Measurements from ENCODE around the gene CTNNB1.

The CTNNB1 gene

GRCh38 chr3:41198950-41199865, at the start of gene CTNNB1:
TSS of gene CTNNB1 (plus strand) at chr3:41199505. CDS start at chr3:41224069, 24,564 bp downstream.
- DNase-seq: peak; percentile 60

GRCh38 chr3:41155834-41156233, 43.5 kb upstream of the CTNNB1 start:
- no peak for DNase-seq

- DNase-seq: no peak
These were observed 40.4 kb upstream of the CTNNB1 start for GRCh38 chr3:41158947-41159346.

GRCh38 chr3:41159588-41160189, 39.6 kb upstream of the CTNNB1 start:
- no peak for DNase-seq

- no peak for DNase-seq
These were observed 36.8 kb upstream of the CTNNB1 start for GRCh38 chr3:41162541-41162940.

- DNase-seq: no peak
These were observed 36.3 kb upstream of the CTNNB1 start for GRCh38 chr3:41163006-41163405.

- no peak for DNase-seq
These were observed 35.9 kb upstream of the CTNNB1 start for GRCh38 chr3:41163421-41163820.

- no peak for DNase-seq
These were observed 34.5 kb upstream of the CTNNB1 start for GRCh38 chr3:41164777-41165176.

- DNase-seq: no peak
These were observed 31.4 kb upstream of the CTNNB1 start for GRCh38 chr3:41167722-41168497.

GRCh38 chr3:41169023-41169422, 30.3 kb upstream of the CTNNB1 start:
- no peak for DNase-seq

- DNase-seq: no peak
These were observed 25.1 kb upstream of the CTNNB1 start for GRCh38 chr3:41173926-41174885.

GRCh38 chr3:41175365-41175764, 23.9 kb upstream of the CTNNB1 start:
- no peak for DNase-seq

- no peak for DNase-seq
These were observed 22.7 kb upstream of the CTNNB1 start for GRCh38 chr3:41176596-41176995.

- no peak for DNase-seq
These were observed 20.7 kb upstream of the CTNNB1 start for GRCh38 chr3:41178576-41178975.

- no peak for DNase-seq
These were observed 18.9 kb upstream of the CTNNB1 start for GRCh38 chr3:41180396-41180795.

- DNase-seq: no peak
These were observed 16.7 kb upstream of the CTNNB1 start for GRCh38 chr3:41182504-41183059.

GRCh38 chr3:41184394-41184793, 14.9 kb upstream of the CTNNB1 start:
- no peak for DNase-seq

- DNase-seq: no peak
These were observed 13.0 kb upstream of the CTNNB1 start for GRCh38 chr3:41186297-41186696.

GRCh38 chr3:41188306-41188705, 11.0 kb upstream of the CTNNB1 start:
- no peak for DNase-seq

- DNase-seq: no peak
These were observed 8.6 kb upstream of the CTNNB1 start for GRCh38 chr3:41190509-41191284.

- DNase-seq: no peak
These were observed 6.4 kb upstream of the CTNNB1 start for GRCh38 chr3:41192885-41193284.
